Tibial nerve (tissue), 4 donors: ENCODE results near the gene C13orf46. TPM values are rescaled to one million over a fixed set of nuclear protein-coding genes. Genes with fewer than 3 reads are reported as not detected.
"Not testable (repeated sequence)": the region's sequence is repeated elsewhere in the genome, so short reads cannot be mapped to it uniquely, and the experiment has no call there.

ENCODE experiments used
- DNase-seq, 2 donors: peaks; one replicate each; pipeline ENCODE4 v3.0.0-alpha.2; 2019; ENCODE audit warnings: low spot score in 2 of 2
- H3K27ac ChIP-seq, 4 donors: fragments of 200-600 bp; sonication (generic) in 3 of 4; one replicate each; pipeline ENCODE4 v1.5.1; 2017 to 2019; ENCODE audit warnings: mild to moderate bottlenecking in 1 of 4
- H3K27me3 ChIP-seq, 2 donors: fragments of 200-600 bp; sonication (generic) in 1 of 2; one replicate each; pipeline versions ENCODE4 v1.5.1 to v1.6.0; 2017 to 2019
- H3K36me3 ChIP-seq, 3 donors: fragments of 200-600 bp; sonication (generic); one replicate each; pipeline ENCODE4 v1.5.1; 2018 to 2019
- H3K4me1 ChIP-seq, 4 donors: fragments of 200-600 bp; sonication (generic) in 3 of 4; one replicate each; pipeline ENCODE4 v1.5.1; 2017 to 2019
- H3K4me3 ChIP-seq, 4 donors: fragments of 200-600 bp; sonication (generic) in 3 of 4; one replicate each; pipeline ENCODE4 v1.5.1; 2017 to 2019; ENCODE audit warnings: mild to moderate bottlenecking in 1 of 4, moderate library complexity in 1 of 4
- H3K9me3 ChIP-seq, 4 donors: fragments of 200-600 bp; sonication (generic) in 3 of 4; one replicate each; pipeline ENCODE4 v1.5.1; 2017 to 2019
- CTCF ChIP-seq, 5 experiments: fragments of 200-600 bp in 3 of 5; fragments of 450-650 bp in 2 of 5; sonication (generic) in 3 of 5; IDR thresholded peaks; one replicate each; pipeline ENCODE4 v1.5.1; 2016 to 2019; ENCODE audit warnings: antibody characterized with exemption in 5 of 5, mild to moderate bottlenecking in 3 of 5, moderate library complexity in 2 of 5
- EP300 ChIP-seq, 2 donors: sonication (generic); formaldehyde crosslinking; IDR thresholded peaks; one replicate each; pipeline ENCODE4 v1.6.1; 2017; ENCODE audit warnings: antibody characterized with exemption in 2 of 2, mild to moderate bottlenecking in 1 of 2
- POLR2A ChIP-seq, 2 donors: fragments of 450-650 bp; IDR thresholded peaks; one replicate each; pipeline ENCODE4 v1.6.1; 2017; ENCODE audit warnings: antibody characterized with exemption in 2 of 2, mild to moderate bottlenecking in 2 of 2, moderate library complexity in 2 of 2
- WGBS, 2 donors: methylation state at CpG; one replicate each; pipeline ENCODE4 v1.1.5; 2018; 5-methylcytosine and 5-hydroxymethylcytosine counted together
- total RNA-seq, 4 donors: library from RNA; depleted of rRNA; stranded (reverse); fragments of >200 nt; gene quantifications; one replicate each; pipeline ENCODE4 v1.1.0, GENCODE V29; 2016

C13orf46 gene
- 10 to 100 TPM in 1 of 4 donors, 1 to 10 TPM in 3; 3.3 to 17.7 (median 4.1) TPM for total RNA-seq

DNA sequence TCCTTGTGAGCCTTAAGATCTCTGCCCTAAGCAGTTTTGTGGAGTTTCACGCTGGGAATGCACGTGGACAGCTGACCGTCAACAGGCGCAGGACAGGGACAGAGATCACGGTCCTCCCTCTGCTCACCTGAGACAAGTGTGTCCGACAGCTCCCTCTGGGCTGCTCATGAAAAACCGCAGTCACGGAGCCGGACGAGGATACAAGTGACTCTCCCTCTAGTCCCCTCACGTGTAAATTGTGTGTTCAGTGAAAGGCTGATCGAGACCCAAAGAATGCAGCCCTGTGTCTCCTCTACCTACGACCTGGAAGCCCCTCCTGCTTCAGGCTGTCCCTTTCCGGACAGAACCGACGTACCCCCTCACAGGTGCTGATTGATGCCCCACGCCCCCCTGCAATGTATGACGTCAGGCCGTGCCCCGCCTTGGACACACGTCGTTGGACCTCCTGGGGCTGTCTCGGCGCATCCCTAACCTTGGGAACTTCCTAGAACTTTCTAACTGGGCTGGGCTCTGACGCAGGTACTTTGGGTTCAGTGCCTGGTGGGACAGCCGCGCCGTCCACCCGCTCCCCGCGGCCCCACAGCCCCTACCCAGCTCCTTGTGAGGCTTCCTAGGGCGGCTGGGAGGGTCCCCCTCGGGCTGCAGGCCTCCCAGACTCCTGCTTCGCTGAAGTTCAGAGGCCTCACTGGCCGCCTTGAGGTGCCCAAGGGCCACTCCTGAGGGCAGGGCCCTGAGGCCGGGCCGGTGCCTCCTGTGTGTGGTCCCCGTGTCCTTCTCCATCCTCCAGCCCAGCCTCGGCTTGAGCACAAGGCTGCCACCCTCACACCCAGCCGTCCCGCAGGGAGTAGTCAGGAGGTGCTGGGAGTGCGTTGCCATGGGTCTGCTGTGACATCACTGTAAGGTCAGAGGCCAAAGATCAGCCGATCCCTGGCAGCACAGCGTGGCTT lies at the start of gene C13orf46:
TSS of gene C13orf46 (minus strand) at position 859 of the 947 bp plus-strand sequence. CDS start at position 780, 79 bp downstream.
- Histone ChIP-seq H3K36me3 (peaks cover 0 to 69% (median 0%) of the 10 kb centered on the region in 3 donors), H3K9me3 (no peaks in the 10 kb centered on the region), H3K27ac (peak within 1 kb of the TSS in 3 of 4 donors; percentile 22 to 89 (median 66)), H3K27me3 (no peaks in the 10 kb centered on the region), H3K4me3 (no peak within 1 kb of the TSS), H3K4me1 (peaks cover 0 to 67% (median 3%) of the 10 kb centered on the region in 4 donors)
- no peak for DNase-seq
- peak in 1 of 2 donors; percentile 64 for TF ChIP-seq EP300 (IDR thresholded peaks at IDR 0.05)
- TF ChIP-seq POLR2A (IDR thresholded peaks at IDR 0.05) = no peak
- TF ChIP-seq CTCF (IDR thresholded peaks at IDR 0.05) = no peak
- WGBS, 2 donors = 89 to 91% methylated on average over 38 of the region's 44 CpGs

DNA sequence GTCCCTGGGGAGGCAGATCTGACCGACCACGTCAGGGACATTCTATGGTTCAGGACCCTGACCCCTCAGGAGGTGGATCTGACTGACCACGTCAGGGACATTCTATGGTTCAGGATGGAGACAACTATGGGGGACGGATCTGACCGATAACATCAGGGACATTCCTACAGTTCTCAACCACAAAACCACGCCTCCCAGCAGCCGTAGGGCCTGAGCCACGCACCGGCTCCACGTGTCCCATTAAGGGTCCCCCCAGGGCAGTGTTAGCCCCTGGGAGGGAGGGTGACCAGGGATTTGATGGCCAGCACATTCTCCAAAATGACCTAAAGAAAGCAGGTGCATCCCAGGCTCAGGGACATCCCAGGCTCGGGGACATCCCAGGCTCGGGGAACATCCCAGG lies 49.0 kb upstream of the C13orf46 start:
- H3K4me1 ChIP-seq = peaks cover 0 to 23% (median 18%) of the 10 kb centered on the region in 4 donors
- H3K9me3 ChIP-seq = no peaks in the 10 kb centered on the region
- H3K4me3 ChIP-seq = no peak overlapping the region
- DNase-seq = no peak
- 86 to 92% methylated on average over 12 of the region's 12 CpGs for WGBS, 2 donors
- H3K27me3 ChIP-seq = no peaks in the 10 kb centered on the region
- TF ChIP-seq CTCF (IDR thresholded peaks at IDR 0.05) (no peak), POLR2A (IDR thresholded peaks at IDR 0.05) (no peak), EP300 (IDR thresholded peaks at IDR 0.05) (no peak)
- H3K36me3 ChIP-seq = peaks cover 0 to 91% (median 11%) of the 10 kb centered on the region in 3 donors
- no peak overlapping the region for H3K27ac ChIP-seq

DNA sequence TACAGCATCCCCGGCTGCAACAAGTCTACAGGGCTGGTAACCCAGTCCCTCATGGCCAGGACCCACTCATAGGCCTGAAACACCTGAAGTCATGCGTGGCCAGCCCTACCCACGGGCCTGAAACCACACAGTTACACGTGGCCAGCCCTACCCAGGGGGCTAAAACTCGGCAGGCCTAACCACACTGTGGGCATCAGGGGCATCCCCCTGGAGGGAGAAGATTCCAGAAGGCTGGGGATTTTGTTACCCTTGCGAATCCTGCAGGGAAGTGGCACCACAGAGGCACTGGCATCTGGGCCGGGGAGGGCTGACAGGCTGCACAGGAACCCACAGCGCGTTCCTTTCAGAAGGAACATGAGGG lies 48.4 kb upstream of the C13orf46 start:
- TF ChIP-seq EP300 (IDR thresholded peaks at IDR 0.05) = no peak
- no peak for TF ChIP-seq POLR2A (IDR thresholded peaks at IDR 0.05)
- no peak for TF ChIP-seq CTCF (IDR thresholded peaks at IDR 0.05)
- H3K27ac ChIP-seq = no peak overlapping the region
- no peaks in the 10 kb centered on the region for H3K9me3 ChIP-seq
- no peak for DNase-seq
- H3K27me3 ChIP-seq = no peaks in the 10 kb centered on the region
- 93 to 97% methylated on average over 6 to 9 of the region's 9 CpGs for WGBS, 2 donors
- H3K4me3 ChIP-seq = no peak overlapping the region
- peaks cover 0 to 92% (median 11%) of the 10 kb centered on the region in 3 donors for H3K36me3 ChIP-seq
- peaks cover 0 to 23% (median 15%) of the 10 kb centered on the region in 4 donors for H3K4me1 ChIP-seq

GRCh38 chr13:114021464-114022308 lies 47.8 kb upstream of the C13orf46 start:
- H3K36me3 ChIP-seq = peaks cover 0 to 93% (median 11%) of the 10 kb centered on the region in 3 donors
- 70 to 82% methylated on average over 11 to 25 of the region's 25 CpGs for WGBS, 2 donors

DNA sequence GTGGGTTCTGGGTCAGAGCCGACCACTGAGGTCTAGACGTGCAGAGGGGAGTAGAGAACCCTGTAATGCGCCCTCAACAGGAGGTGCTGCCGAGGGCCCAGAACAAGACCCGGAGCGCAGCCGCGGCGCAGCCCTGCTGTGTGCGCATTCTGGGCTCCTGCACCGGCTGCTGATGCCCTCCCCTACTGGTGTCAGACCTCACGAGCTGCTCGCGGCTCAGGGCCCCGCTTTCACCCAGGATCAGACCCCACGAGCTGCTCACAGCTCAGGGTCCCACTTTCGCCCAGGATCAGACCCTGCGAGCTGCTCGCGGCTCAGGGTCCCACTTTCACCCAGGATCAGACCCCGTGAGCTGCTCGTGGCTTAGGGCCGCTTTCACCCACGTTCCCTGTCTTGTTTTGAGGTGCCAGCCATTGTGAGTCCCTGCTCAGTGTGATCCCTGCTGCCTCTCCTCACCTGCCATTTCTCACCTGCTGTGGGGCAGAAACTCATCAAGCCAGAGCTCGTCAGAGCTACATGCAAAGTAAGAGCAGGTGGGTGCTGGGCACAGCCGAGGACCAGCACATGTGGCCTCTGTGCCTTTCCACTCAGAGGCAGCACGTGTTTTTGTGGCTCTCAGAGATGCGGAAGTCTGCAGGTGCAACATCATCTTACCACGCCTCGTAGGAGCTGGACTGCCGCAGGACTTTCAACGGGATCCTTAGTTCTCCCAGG lies 47.0 kb upstream of the C13orf46 start:
- no peak overlapping the region for H3K27ac ChIP-seq
- no peak for DNase-seq
- H3K4me3 ChIP-seq = no peak overlapping the region
- H3K9me3 ChIP-seq = no peaks in the 10 kb centered on the region
- H3K36me3 ChIP-seq = peaks cover 1 to 93% (median 11%) of the 10 kb centered on the region in 3 donors
- H3K27me3 ChIP-seq = no peaks in the 10 kb centered on the region
- peaks cover 0 to 10% (median 5%) of the 10 kb centered on the region in 4 donors for H3K4me1 ChIP-seq
- 88 to 89% methylated on average over 25 to 32 of the region's 32 CpGs for WGBS, 2 donors
- TF ChIP-seq CTCF (IDR thresholded peaks at IDR 0.05) (no peak), EP300 (IDR thresholded peaks at IDR 0.05) (no peak), POLR2A (IDR thresholded peaks at IDR 0.05) (no peak)

More at GRCh38 chr13:114021464-114022308, 47.8 kb upstream of the C13orf46 start:
- Histone ChIP-seq H3K27me3 (no peaks in the 10 kb centered on the region), H3K9me3 (no peaks in the 10 kb centered on the region), H3K27ac (no peak overlapping the region), H3K4me1 (peaks cover 0 to 18% (median 11%) of the 10 kb centered on the region in 4 donors), H3K4me3 (no peak overlapping the region)
- DNase-seq = no peak
- no peak for TF ChIP-seq EP300 (IDR thresholded peaks at IDR 0.05)

- WGBS, 2 donors = 93 to 95% methylated on average over 7 to 11 of the region's 14 CpGs
- DNase-seq = not testable (repeated sequence)
- peaks cover 6 to 94% (median 11%) of the 10 kb centered on the region in 3 donors for H3K36me3 ChIP-seq
Observed at GRCh38 chr13:114020134-114020533, 46.3 kb upstream of the C13orf46 start.

More at GRCh38 chr13:114020134-114020533, 46.3 kb upstream of the C13orf46 start:
- not testable (repeated sequence) for H3K9me3 ChIP-seq, H3K4me1 ChIP-seq, H3K27me3 ChIP-seq, H3K27ac ChIP-seq, H3K4me3 ChIP-seq
